Measurements from ENCODE around the gene SBK1. TPM values are rescaled to one million over a fixed set of nuclear protein-coding genes. Genes with fewer than 3 reads are reported as not detected.

Gene SBK1
- total and polyA plus RNA-seq, 2 of the 4 experiments (the other 2 are of a cell fraction) = under 0.01 to 0.05 TPM

- dilution Hi-C loops (cut with HindIII; ENCODE audit: low sequenced_read_pairs, unreplicated experiment) (no loop called here), intact Hi-C loops (cut with micrococcal nuclease) (no loop called here), in situ Hi-C loops (cut with MboI; ENCODE audit: low sequenced_read_pairs) (loop anchor here (10.0 kb wide), 1 partner anchor 311 kb away; no protein-coding TSS in a partner anchor)
- Histone ChIP-seq H3K79me1 (ENCODE audit: low read depth in 1 of 2, low read length in 2 of 2) (no peaks in the 10 kb centered on the region), H3K9me3 (ENCODE audit: control insufficient read depth, insufficient read depth, low read length) (no peaks in the 10 kb centered on the region), H2AK9ac (replicated peaks; ENCODE audit: low read depth, low read length, poor library complexity) (no peak overlapping the region), H4K8ac (ENCODE audit: low read depth in 2 of 2, low read length in 2 of 2) (no peak overlapping the region), H2AK5ac (ENCODE audit: low read depth, low read length) (no peak overlapping the region), H2BK15ac (ENCODE audit: low read depth, low read length) (no peak overlapping the region), H2BK5ac (ENCODE audit: low read depth, low read length, poor library complexity, severe bottlenecking) (no peak overlapping the region), H4K5ac (ENCODE audit: low read depth, low read length) (no peak overlapping the region), H3K56ac (ENCODE audit: extremely low read depth, insufficient read depth, low read length) (no peak overlapping the region), H3K18ac (ENCODE audit: low read depth, low read length) (no peak overlapping the region), H3K36me3 (ENCODE audit: control insufficient read depth, insufficient read depth, low read length) (no peaks in the 10 kb centered on the region), H3K27me3 (ENCODE audit: control insufficient read depth, insufficient read depth, low read length) (peaks cover 39% of the 10 kb centered on the region), H2BK20ac (ENCODE audit: low read depth, low read length) (no peak overlapping the region), H3K9me1 (ENCODE audit: insufficient read depth, low read length) (peaks cover 4% of the 10 kb centered on the region; the same call in 1 of the 2 replicates), H3K27ac (ENCODE audit: insufficient read depth, low read length) (no peak overlapping the region), H3K4me2 (ENCODE audit: low read depth, low read length) (no peak overlapping the region), H3K14ac (replicated peaks; ENCODE audit: low read depth, low read length) (no peak overlapping the region), H3K4me3 (ENCODE audit: insufficient read depth, low read depth, low read length) (no peak overlapping the region), H3K4me1 (ENCODE audit: control insufficient read depth, insufficient read depth, low read length) (no peaks in the 10 kb centered on the region), H4K91ac (ENCODE audit: insufficient read depth, low read depth, low read length) (no peak overlapping the region), H2BK120ac (ENCODE audit: low read depth, low read length) (no peak overlapping the region), H3K9ac (ENCODE audit: low read depth, low read length) (no peak overlapping the region), H4K20me1 (ENCODE audit: insufficient read depth, low read length) (peaks cover 7% of the 10 kb centered on the region; the same call in 1 of the 2 replicates), H2AFZ (replicated peaks; ENCODE audit: low read length, poor library complexity) (no peak overlapping the region), H3K4ac (ENCODE audit: low read depth, low read length) (no peak overlapping the region), H3K23ac (ENCODE audit: low read depth, low read length) (no peak overlapping the region)
- ATAC-seq (ENCODE audit: low read depth) = no peak
- ChIA-PET POLR2A (ENCODE audit: unreplicated experiment) (no interaction called here), CTCF (interaction anchor here (1.0 to 1.4 kb wide), 2 partner anchors 15 to 22 kb away, joined by 4 to 5 read pairs; no protein-coding TSS in a partner anchor)
- 100% methylated on average over 1 of the region's 6 CpGs; no CpG with 5 or more reads in 1 of the 2 experiments for WGBS, 2 experiments (ENCODE audit: extremely low coverage in 2 of 2, insufficient read length in 1 of 2)
- no peak for TF ChIP-seq MXI1 (IDR thresholded peaks at IDR 0.05; ENCODE audit: borderline replicate concordance, low read depth, low read length)
- TF ChIP-seq ELK1 (IDR thresholded peaks at IDR 0.05; ENCODE audit: borderline replicate concordance, low read depth, low read length) = no peak
- TF ChIP-seq, protein P1, sequence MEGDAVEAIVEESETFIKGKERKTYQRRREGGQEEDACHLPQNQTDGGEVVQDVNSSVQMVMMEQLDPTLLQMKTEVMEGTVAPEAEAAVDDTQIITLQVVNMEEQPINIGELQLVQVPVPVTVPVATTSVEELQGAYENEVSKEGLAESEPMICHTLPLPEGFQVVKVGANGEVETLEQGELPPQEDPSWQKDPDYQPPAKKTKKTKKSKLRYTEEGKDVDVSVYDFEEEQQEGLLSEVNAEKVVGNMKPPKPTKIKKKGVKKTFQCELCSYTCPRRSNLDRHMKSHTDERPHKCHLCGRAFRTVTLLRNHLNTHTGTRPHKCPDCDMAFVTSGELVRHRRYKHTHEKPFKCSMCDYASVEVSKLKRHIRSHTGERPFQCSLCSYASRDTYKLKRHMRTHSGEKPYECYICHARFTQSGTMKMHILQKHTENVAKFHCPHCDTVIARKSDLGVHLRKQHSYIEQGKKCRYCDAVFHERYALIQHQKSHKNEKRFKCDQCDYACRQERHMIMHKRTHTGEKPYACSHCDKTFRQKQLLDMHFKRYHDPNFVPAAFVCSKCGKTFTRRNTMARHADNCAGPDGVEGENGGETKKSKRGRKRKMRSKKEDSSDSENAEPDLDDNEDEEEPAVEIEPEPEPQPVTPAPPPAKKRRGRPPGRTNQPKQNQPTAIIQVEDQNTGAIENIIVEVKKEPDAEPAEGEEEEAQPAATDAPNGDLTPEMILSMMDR (conservative IDR thresholded peaks at IDR 0.05; ENCODE audit: low read depth, low read length) = no peak
- TF ChIP-seq MAFK (IDR thresholded peaks at IDR 0.05; ENCODE audit: low read depth, low read length) = no peak
- no peak for TF ChIP-seq SMC3 (IDR thresholded peaks at IDR 0.05; ENCODE audit: low read depth, low read length)
- TF ChIP-seq BHLHE40 (IDR thresholded peaks at IDR 0.05; ENCODE audit: low read depth, low read length) = no peak
- no peak for TF ChIP-seq POLR2A (IDR thresholded peaks at IDR 0.05; ENCODE audit: low read depth, low read length)
- no peak for TF ChIP-seq RAD21 (IDR thresholded peaks at IDR 0.05; ENCODE audit: low read length)
- no peak for TF ChIP-seq CEBPB (IDR thresholded peaks at IDR 0.05; ENCODE audit: low read depth, low read length)
- TF ChIP-seq MAZ (IDR thresholded peaks at IDR 0.05; ENCODE audit: borderline replicate concordance, low read depth, low read length) = no peak
- TF ChIP-seq RFX5 (IDR thresholded peaks at IDR 0.05; ENCODE audit: low read depth, low read length) = no peak
- TF ChIP-seq, protein P2, sequence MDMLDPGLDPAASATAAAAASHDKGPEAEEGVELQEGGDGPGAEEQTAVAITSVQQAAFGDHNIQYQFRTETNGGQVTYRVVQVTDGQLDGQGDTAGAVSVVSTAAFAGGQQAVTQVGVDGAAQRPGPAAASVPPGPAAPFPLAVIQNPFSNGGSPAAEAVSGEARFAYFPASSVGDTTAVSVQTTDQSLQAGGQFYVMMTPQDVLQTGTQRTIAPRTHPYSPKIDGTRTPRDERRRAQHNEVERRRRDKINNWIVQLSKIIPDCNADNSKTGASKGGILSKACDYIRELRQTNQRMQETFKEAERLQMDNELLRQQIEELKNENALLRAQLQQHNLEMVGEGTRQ (IDR thresholded peaks at IDR 0.05; ENCODE audit: low read depth, low read length) = no peak
- no peak for TF ChIP-seq FOS (IDR thresholded peaks at IDR 0.05; ENCODE audit: low read depth, low read length)
- no peak for TF ChIP-seq RCOR1 (IDR thresholded peaks at IDR 0.05; ENCODE audit: insufficient replicate concordance, low read length)
- no peak for TF ChIP-seq NFE2L2 (IDR thresholded peaks at IDR 0.05; ENCODE audit: low read depth, low read length)
- no peak for TF ChIP-seq CHD1 (IDR thresholded peaks at IDR 0.05; ENCODE audit: low read depth, low read length)
- no peak for DNase-seq
- no TSS peak for BruUV-seq (replicated peaks)
Observed at GRCh38 chr16:28294201-28294600, 1.9 kb downstream of the SBK1 start.

Measured in IMR-90 (cell line).